ENCODE data around the gene ZNF688. TPM values are rescaled to one million over a fixed set of nuclear protein-coding genes. Genes with fewer than 3 reads are reported as not detected.
"Not testable (repeated sequence)": the region's sequence is repeated elsewhere in the genome, so short reads cannot be mapped to it uniquely, and the experiment has no call there.

Gene ZNF688
- total and polyA plus RNA-seq, 9 of the 15 experiments (the other 6 are each of a cell fraction or from before 2014, with no cell fraction given): 0.48 to 12.9 (median 4.5) TPM

DNA sequence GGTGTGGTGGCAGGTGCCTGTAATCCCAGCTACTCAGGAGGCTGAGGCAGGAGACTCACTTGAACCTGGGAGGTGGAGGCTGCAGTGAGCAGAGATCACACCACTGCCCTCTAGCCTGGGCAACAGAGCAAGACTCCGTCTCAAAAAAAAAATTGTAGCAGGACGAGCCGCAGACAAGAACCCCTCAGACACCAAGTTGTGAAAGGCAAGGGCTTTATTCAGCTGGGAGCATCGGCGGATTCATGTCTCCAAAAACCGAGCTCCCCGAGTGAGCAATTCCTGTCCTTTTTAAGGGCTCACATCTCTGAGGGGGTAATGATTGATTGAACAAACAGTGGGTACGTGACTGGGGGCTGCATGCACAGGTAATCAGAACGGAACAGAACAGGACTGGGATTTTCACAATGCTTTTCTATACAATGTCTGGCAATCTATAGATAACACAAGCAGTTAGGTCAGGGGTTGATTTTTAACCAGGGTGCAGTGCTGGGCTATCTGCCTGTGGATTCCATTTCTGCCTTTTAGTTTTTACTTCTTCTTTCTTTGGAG is 30.5 kb downstream of the ZNF688 start:
- H3K27me3 ChIP-seq (ENCODE audit: control insufficient read depth in 2 of 2, insufficient read depth in 2 of 2, low read length in 2 of 2); H3K9me3 ChIP-seq (replicated peaks; ENCODE audit: control insufficient read depth, insufficient read depth, low read depth, low read length); H3K4me3 ChIP-seq; H4K20me1 ChIP-seq (replicated peaks; ENCODE audit: control insufficient read depth, insufficient read depth, low read length); in situ Hi-C loops (cut with MboI); intact Hi-C loops (cut with micrococcal nuclease); H3K9me1 ChIP-seq (ENCODE audit: control insufficient read depth, insufficient read depth, low read length); BruUV-seq (replicated peaks); H3K36me3 ChIP-seq (ENCODE audit: control insufficient read depth, insufficient read depth, low read length); H2AFZ ChIP-seq (ENCODE audit: low read depth, low read length); TF ChIP-seq TEAD4 (CRISPR knock-in tag; IDR thresholded peaks at IDR 0.05; ENCODE audit: borderline replicate concordance): not testable (repeated sequence)
- peak overlapping the region; percentile 13 to 41; a peak in 1 of 4 replicates for H3K9ac ChIP-seq (ENCODE audit: insufficient read depth in 1 of 2, low read depth in 2 of 2, low read length in 2 of 2)
- H3K27ac ChIP-seq (ENCODE audit: extremely low read depth, low read depth, low read length): peak overlapping the region; percentile 30; the same call in 1 of the 3 replicates
- 13% methylated on average over 9 of the region's 9 CpGs for WGBS (ENCODE audit: insufficient coverage, low coverage, missing lambda C conversion rate)
- ChIA-PET POLR2A (interaction anchor here (0.6 to 3.5 kb wide), 6 partner anchors 10 to 93 kb away, joined by 3 to 20 read pairs (median 4); partner anchors contain the start of gene ZNF764), CTCF (ENCODE audit: low intra/inter-chr PET ratio) (interaction anchor here (0.7 kb wide), 1 partner anchor 110 kb away, joined by 4 read pairs; no protein-coding TSS in a partner anchor)
- peaks cover 10% of the 10 kb centered on the region for H3K79me2 ChIP-seq (ENCODE audit: control insufficient read depth, insufficient read depth, low read length)
- peak overlapping the region; percentile 45 for H3K4me2 ChIP-seq (ENCODE audit: insufficient read depth, low read length)
- ATAC-seq (peak; percentile 68), DNase-seq (ENCODE audit: extremely low read depth in 1 of 4, low spot score in 3 of 4) (peak in 1 of 4 experiments; percentile 65), FAIRE-seq (peak; percentile 72)
- peaks cover 27 to 30% of the 10 kb centered on the region in 2 experiments; a peak in 4 of 5 replicates for H3K4me1 ChIP-seq (replicated peaks in 1 of 2; ENCODE audit: control insufficient read depth in 2 of 2, insufficient read depth in 2 of 2, low read length in 2 of 2)
- TF ChIP-seq NR2C1 (IDR thresholded peaks at IDR 0.05) (peak; percentile 55), NR2C1 (tag; IDR thresholded peaks at IDR 0.05) (0 out of 2 replicates have a peak, but pooled peaks have one; percentile 35), CCNT2 (IDR thresholded peaks at IDR 0.05; ENCODE audit: borderline replicate concordance, extremely low read depth, insufficient read length, low read depth, low read length) (peak; percentile 40), SMARCE1 (IDR thresholded peaks at IDR 0.05) (0 out of 2 replicates have a peak, but pooled peaks have one; percentile 50), TRIM24 (IDR thresholded peaks at IDR 0.05) (peak in 1 of 2 experiments; percentile 50; a peak in 2 of 4 replicates), SMAD4 (CRISPR knock-in tag; conservative IDR thresholded peaks at IDR 0.05) (0 out of 2 replicates have a peak, but pooled peaks have one; percentile 28), NCOR1 (IDR thresholded peaks at IDR 0.05) (peak; percentile 84), DPF2 (IDR thresholded peaks at IDR 0.05) (0 out of 2 replicates have a peak, but pooled peaks have one; percentile 53), TBL1XR1 (IDR thresholded peaks at IDR 0.05; ENCODE audit: low read length in 2 of 2) (0 out of 4 replicates have a peak, but pooled peaks of 1 of the 2 experiments have one; percentile 14), POLR2AphosphoS5 (IDR thresholded peaks at IDR 0.05; ENCODE audit: control insufficient read depth, insufficient read depth, low read depth, low read length) (peak; percentile 31; the same call in 1 of the 2 replicates), TEAD4 (IDR thresholded peaks at IDR 0.05; ENCODE audit: low read length) (peak; percentile 81), ZNF121 (CRISPR knock-in tag; conservative IDR thresholded peaks at IDR 0.05) (peak; percentile 63), ARID1B (IDR thresholded peaks at IDR 0.05) (peak; percentile 88), EP300 (IDR thresholded peaks at IDR 0.05; ENCODE audit: low read length) (peak; percentile 71), HDAC3 (IDR thresholded peaks at IDR 0.05; ENCODE audit: borderline replicate concordance, partially characterized antibody) (peak; percentile 48), SOX6 (IDR thresholded peaks at IDR 0.05) (peak; percentile 92), TCF3 (CRISPR knock-in tag; IDR thresholded peaks at IDR 0.05) (peak; percentile 85)
- TF ChIP-seq, protein P1, sequence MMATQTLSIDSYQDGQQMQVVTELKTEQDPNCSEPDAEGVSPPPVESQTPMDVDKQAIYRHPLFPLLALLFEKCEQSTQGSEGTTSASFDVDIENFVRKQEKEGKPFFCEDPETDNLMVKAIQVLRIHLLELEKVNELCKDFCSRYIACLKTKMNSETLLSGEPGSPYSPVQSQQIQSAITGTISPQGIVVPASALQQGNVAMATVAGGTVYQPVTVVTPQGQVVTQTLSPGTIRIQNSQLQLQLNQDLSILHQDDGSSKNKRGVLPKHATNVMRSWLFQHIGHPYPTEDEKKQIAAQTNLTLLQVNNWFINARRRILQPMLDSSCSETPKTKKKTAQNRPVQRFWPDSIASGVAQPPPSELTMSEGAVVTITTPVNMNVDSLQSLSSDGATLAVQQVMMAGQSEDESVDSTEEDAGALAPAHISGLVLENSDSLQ (IDR thresholded peaks at IDR 0.05): peak; percentile 22; the same call in 1 of the 2 replicates
- TF ChIP-seq, protein P2, sequence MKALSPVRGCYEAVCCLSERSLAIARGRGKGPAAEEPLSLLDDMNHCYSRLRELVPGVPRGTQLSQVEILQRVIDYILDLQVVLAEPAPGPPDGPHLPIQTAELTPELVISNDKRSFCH (CRISPR knock-in tag; IDR thresholded peaks at IDR 0.05): not testable (repeated sequence)
- TF ChIP-seq, protein P2 (tag; IDR thresholded peaks at IDR 0.05): 0 out of 2 replicates have a peak, but pooled peaks have one; percentile 38
- TF ChIP-seq, protein P3, sequence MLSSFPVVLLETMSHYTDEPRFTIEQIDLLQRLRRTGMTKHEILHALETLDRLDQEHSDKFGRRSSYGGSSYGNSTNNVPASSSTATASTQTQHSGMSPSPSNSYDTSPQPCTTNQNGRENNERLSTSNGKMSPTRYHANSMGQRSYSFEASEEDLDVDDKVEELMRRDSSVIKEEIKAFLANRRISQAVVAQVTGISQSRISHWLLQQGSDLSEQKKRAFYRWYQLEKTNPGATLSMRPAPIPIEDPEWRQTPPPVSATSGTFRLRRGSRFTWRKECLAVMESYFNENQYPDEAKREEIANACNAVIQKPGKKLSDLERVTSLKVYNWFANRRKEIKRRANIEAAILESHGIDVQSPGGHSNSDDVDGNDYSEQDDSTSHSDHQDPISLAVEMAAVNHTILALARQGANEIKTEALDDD (IDR thresholded peaks at IDR 0.05): 0 out of 2 replicates have a peak, but pooled peaks have one; percentile 27
